HG02938 (cell line): ENCODE results near the gene MARK2.

Experiments
- ATAC-seq: cut with Tn5 transposase; IDR thresholded peaks from one replicate; pipeline ENCODE4 v1.9.1; 2021; ENCODE audit warnings: mild to moderate bottlenecking, moderate library complexity; ENCODE audit not compliant: unreplicated experiment

Gene MARK2

DNA sequence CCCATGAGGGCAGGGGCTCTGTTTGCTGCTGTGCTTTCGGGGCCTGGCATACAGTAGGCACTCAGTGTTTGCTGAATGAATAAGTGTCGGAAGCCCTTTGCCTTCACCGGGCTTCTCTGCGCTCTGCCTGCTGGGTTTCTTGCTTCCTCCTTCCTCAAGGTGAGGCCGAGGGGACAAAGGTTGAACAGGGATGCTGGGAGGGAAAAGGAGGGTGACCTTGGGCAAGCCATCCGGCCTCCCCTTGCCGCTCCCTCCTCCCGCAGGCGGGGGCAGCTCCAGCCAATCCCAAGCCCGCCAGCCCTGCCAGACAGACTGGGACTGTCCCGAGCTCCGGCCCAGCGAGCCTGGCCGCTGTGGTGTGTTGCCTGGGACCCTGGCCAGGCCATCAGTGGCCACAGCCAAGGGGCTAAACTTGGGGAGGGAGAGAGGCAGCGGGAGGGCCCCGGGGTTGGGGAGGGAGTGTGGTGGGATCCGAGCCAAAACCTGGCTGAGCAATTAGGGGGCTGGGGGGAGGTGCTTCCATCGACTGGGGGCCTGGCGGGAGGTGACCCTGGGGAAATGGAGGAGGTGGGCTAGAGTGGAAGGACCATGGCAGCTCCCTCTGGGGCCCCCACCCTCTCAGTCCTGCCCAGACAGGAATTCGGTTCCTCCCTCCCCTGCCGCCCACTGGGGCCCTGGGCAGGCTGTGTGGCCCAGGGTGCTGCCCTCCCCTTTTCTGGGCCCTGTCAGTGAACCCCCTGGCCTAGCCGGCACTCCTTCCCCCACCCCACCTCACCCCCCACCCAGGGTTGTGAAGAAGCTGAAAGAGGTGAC is 81.4 kb downstream of the MARK2 start:
- no peak for ATAC-seq

DNA sequence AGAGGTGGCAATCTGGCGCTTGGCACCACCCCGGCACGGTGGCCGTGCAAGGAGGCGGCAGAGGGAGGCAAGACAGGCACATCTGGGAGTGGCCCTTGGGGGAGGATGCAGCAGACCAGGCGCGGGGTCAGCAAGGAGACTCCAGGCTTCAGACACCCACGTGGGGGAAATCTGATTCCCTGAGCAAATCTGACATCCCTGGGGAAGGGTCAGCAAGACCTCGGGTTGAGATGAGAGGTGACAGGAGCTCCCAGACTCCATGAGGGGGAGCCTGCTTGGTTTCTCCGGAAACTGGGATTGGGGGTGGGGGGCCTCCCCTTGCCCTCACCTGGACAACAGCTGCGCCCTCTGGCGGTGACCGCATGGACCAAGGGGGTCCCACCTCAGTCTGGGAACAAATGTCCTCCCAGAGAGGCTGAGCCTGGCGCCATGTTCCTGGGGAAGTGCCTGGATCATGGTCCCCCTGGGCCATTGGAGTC is 82.1 kb downstream of the MARK2 start:
- ATAC-seq = no peak

DNA sequence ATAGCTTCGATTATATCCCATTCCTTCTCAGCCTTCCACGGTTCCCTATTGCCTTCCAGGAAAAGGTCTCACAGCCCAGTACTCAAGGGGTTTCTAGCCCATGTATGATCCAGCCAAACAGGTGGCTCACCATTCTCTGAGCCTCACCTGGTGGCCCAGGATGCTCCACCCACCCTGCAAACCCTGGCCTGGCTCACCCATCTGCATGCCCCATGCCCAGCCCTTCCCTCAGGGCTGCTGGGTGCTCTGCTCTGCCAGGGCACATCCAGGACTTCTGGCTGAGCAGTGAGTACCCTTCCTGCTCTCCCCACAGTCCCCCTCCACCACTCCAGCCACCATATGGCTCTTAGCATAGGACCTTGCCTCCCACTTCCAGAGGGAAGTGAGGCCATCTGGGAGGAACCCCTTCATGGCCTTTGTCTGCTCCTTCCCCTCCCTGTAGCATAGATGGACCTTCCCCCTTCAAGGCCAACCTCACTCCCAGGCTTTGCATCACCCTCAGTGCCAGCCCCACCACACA is 83.8 kb downstream of the MARK2 start:
- no peak for ATAC-seq

DNA sequence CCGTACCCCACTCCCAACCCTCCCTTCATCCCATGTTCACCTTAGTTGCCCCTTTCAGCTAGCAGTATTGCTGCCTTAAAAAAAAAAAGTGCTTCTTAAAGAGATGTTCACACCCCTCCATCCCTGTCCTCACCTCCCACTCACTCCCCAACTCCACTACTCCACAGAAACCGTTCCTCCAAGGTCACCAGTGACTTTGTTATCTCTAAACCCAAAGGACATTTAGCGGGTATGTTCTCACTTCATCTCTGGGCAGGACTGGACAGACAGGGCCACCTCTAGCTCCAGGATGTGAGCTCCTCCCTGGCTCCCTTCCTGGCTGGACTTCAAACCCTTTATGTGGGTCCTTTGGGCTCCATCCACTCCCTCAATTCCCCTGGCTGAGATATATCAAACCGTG is 84.4 kb downstream of the MARK2 start:
- no peak for ATAC-seq

DNA sequence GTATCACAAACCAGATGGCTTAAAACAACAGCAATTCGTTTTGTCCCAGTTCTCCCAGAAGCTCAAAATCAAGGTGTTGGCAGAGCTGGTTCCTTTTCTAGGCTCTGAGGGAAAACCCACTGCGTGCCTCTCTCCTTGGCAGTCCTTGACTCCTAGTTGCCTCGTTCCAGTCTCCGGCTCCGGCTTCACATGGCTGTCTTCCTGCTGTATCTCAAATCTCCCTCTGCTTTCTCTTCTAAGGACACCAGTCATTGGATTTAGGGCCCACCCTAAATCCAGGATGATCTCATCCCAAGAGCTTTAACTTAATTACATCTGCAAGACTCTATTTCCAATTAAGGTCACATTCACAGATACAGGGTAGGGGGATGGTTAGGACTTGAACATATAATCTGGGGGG is 90.7 kb downstream of the MARK2 start:
- no peak for ATAC-seq

DNA sequence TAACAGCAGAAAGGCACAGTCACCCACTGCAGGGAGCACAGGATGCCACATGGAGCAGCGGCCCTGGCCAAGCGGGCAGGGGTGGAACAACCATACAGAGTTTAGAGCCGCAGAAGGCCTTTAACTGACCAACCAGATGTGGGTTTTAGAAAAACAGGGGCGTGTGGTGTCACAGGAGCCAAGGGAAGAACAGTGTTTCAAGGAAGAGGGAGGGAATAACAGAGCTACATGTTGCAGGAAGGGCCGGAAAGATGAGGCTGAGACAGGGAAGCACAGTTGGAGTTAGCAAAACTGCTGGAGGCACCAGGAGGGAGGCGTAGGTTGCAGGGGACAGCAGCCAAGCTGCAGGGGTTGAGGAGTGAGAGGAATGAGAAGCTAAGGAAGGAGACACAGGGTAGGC is 92.1 kb downstream of the MARK2 start:
- ATAC-seq = no peak

DNA sequence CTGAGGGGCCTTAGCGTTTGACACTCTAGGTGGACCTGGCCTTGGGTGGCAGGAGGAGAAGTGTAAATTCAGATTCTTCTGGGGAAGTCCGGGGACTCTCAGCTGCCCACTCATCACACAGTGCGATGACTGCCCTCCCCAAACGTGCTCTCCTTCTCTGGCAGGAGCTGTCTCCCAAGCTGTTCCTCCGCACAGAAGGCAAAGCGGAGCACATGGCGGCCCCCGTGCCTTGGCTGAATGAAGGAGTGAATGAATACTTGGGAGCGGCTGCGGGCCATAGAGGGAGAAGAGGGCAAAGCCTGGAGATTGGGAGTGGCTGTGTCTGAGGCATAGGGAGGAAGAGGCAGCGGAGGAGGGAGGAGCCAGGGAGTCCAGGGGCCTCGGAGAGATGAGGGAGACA is 93.0 kb downstream of the MARK2 start:
- ATAC-seq = no peak

DNA sequence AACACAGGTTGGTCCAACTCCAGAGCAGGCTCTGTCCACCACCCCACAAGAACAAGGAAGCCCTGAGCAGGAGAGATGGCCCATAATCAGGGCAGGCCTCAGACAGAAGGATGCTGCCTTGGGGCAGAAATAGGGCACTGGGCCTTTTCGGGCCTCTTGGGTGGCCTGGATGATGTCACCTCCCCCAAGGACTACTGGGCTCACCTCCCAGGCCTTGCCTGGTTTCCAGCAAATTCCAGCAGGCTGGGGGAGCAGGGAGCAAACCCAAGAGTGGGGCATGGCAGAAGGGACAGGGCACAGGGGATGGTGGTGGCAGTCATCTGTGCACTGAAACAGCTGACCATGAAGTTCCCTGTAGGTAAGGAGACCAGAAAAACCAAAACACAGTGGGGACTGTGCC is 94.5 kb downstream of the MARK2 start:
- ATAC-seq = no peak

DNA sequence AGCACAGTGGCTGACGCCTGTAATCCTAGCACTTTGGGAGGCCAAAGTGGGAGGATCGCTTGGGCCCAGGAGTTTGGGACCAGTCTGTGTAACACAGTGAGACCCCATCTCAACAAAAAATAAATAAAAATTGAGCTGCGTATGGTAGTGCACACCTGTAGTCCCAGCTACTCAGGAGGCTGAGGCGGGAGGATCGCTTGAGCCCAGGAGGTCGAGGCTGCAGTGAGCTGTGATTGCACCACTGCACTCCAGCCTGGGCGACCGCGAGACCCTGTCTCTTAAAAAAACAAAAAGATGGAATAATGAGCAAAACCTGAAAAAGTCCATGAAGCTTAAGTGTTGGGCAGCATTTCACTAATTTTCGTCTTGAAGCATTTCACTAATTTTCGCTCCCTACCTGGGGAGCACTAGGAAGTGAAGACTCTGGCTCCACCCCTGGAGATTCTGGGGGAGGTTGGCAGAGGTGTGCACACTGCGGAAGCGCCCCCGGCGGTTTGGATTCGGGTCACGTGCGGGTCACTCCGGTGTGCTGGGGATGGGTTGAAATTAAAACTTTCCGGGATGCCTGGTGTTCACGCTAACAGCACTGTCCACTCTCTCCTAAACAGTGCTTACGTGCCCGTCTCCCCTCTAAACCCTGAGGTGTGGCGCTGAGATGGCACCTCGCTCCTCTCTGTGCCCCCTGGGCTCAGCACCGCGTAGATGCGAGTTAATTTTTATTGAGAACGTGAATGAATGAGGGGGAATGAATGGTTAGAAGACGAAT is 99.0 kb downstream of the MARK2 start:
- ATAC-seq = peak; percentile 10

DNA sequence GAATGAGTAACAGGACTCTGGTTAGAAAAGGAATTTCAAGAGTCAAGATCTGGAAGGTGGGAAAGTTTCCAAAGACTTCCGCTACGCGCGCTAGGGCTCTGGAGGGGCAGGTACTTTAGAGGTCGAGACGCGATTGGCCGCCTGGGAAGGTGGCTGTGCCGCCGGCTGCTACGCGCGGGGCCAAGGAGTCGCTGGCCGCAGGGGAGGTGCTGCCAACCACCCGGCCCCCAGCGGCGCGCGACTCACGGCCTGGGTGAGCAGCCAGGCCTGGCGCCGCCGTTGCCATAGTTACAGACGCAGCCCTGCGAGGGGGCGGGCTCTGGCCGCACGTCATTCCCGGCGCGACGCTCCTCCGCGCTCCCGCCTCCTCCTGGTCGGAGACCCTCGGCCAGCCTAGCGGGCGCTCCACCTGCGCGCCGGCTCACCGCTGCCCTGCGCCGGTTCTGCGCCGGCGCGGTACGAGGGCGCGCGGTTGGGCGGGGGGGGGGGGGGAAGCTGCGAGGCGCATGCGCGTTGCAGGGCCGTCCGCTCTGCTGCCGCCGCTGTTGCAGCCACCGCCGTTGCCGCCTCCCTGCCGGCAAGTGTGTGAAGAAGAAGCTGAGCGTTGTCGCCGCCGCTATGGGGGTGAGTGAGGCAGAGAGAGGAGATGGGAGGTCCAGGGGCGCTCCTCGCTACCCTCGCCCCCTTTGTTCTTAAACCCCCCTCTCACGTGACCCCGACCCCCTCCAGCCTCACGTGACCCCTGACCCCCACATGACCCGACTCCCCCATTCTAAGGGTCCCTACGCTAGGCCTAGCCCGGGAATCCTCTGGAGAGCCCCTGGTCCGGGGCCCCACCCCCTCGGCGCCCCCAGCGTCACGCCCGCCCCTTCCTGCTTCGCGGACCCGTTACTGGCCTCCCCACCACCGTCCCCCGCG is 99.8 kb downstream of the MARK2 start, which contains the start of gene NAA40:
Gene NAA40 (plus strand): TSS at position 524 of the 918 bp plus-strand sequence. CDS start 95 bp downstream, at position 619.
- ATAC-seq = peak; percentile 77

DNA sequence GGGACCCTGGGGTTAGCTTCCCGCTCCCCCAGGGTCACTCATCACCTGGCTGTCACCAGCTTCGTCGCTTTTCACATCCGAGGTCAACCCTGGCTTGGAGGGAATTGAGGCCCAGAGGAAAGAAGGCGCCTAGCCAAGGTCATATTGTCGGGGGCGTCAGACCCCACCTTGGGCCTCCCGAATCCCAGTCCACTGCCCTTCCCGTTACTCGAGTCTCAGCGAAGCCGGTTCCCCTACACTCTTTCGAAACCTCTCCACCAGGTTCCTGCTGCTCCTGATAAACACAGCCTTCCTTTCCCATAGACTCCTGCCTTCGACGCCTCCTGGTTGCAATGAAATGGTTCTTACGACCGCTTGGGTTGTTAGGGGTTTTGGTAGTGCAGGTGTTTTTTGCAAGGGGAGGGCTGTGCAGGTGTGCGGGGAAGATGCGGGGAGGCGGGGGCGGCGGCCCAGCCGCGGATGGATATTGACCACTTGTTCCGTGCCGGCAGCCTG is 100.5 kb downstream of the MARK2 start:
- no peak for ATAC-seq

DNA sequence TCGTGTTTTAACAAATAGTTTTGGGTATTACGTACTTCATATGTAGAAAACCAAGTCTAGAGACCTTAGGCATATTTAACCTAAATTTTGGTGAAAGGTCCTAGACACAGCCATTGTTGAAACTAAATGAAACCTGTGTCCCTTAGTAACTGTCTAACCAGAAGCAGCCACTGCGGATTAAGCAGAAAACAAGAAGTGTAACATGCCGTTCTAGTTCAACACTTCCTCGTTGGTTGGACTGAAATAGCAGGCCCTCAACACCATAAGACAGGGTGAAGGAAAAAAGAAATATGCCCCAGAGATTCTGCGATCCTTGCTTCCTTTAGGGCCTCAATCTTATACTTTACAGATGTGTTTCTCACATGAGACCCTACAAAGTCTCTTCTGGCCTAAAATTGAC is 101.9 kb downstream of the MARK2 start:
- ATAC-seq = no peak

DNA sequence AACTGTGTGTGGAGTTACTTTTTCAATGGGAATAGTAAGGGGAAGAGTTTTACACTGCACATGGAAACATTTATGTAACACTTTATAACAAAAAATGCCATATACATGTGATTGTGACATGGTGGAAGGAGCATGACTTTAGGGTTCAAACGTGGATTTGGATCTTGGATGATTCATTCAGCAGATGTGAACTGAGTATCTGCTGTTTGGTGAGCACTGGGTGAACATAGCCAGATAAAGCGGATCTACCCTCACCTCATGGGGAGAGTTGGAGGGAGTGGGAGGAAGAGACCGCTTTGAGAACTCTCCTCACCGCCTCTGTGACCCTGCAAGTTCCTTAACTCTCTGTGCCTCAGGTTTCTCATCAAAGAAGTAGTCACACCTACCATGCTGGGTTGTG is 103.0 kb downstream of the MARK2 start:
- no peak for ATAC-seq

DNA sequence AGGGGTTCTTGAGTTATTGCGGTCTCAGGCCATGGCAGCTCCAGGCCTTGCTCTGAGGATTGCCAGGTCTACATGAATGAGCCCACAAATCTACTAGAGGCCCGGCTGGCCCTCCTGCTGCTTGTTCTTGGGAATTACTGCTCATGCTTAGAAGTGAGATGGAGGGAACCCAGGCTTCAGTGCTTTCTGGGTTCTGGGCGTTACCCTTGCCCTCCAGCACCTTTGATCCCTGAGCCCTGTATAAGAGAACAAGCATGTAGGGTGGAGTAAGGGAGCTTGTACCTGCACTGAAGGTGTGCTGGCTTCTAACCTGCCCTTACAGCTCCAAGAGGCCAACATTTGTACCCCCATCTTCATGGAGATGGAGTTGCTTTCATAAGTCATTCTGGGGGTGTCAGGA is 103.9 kb downstream of the MARK2 start:
- no peak for ATAC-seq

DNA sequence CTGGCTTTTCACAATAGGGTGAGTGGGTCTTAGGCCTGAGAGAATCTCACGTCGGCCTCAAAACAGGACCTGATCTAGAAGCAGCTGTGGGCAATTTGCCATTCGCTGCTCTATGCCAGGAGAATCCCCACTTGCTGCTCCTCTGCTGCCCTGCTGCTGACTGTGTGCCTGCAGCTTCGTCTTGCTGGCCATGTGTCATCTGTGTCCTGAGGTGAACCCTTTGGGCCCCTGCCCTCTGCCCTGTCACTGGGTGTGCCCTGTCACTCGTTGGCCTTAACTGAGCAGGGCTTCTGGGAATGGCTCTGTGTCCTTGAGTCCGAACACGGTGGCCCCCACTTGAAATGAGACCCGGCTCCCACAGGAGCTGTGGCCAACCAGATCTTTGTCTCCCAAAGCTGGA is 106.1 kb downstream of the MARK2 start:
- ATAC-seq = no peak

DNA sequence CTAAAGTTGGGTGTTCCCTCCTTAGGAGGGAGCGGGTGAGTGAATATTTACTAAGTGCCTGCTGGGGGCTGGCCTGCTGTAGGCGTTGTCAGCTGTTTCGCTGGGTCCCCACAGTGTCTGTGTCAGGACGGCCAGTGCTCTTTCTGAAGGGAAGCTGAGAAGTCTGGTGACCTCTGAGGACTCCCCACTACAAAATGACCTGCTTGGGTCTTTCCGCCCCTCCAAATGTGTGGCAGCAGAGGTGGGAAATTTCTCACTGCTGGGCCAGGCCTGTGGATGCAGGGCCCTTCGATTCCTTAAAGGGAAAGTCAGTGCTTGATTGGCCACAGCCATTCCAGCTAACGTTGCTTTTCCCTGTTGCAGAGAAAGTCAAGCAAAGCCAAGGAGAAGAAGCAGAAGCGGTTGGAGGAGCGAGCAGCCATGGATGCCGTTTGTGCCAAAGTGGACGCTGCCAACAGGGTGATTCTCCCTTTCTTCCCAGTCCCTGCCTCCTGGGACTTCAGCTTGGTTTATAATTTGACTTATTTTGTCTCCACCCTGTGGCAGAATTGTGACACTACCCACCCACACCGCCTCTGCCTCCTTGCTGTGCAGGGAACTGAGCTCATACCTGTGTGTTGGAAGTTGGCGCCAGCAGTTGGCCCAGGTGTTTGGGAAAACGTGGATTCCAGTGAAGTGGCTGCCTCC is 106.7 kb downstream of the MARK2 start:
- ATAC-seq = no peak

DNA sequence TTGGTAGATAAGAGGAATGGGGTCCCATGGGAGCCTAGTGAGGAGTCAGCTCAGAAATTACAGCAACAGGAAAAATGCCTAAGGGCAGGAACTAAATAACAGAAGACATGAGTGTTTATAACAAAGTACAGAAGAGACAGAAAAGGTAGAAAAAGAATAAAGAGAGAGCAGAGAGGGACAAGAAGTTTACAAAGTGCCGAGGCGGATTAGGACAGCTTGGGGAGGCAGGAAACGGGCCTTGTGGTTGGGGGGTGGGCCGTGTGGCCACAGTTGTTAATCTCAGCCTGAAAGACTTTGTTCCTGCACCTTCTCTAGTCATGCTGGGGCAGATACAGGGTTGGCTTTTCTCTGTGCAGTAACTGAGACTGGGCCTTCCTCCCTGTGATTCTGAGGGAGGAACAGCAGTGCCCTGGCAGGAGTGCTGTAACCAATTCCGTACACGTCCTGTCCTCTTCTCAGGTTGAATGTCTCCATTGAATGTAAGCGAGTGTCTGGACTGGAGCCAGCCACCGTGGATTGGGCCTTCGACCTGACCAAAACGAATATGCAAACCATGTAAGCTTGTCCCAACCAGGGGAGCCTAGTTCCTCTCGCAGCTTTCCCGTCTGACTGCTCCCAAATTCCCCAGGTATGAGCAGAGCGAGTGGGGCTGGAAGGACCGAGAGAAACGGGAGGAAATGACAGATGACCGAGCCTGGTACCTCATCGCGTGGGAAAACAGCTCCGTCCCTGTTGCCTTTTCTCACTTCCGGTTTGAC is 113.0 kb downstream of the MARK2 start:
- ATAC-seq = no peak

DNA sequence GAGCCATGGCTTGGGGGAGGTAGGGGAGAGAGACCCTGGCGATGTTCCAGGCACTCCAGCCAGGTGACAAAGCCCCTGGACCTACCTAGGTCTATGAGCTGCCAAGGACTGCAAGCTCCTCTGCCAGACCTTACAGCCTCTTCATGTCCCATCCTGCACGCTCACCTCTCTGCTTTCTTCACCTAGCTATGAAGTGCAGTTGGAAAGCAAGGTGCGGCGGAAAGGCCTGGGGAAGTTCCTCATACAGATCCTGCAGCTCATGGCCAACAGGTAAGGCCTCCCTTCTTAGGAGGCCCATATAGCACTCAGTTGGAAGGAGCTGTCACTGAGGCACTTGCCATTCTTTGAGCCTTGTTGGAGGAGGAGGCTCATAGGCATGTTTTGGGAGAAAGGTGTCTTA is 113.7 kb downstream of the MARK2 start:
- no peak for ATAC-seq

DNA sequence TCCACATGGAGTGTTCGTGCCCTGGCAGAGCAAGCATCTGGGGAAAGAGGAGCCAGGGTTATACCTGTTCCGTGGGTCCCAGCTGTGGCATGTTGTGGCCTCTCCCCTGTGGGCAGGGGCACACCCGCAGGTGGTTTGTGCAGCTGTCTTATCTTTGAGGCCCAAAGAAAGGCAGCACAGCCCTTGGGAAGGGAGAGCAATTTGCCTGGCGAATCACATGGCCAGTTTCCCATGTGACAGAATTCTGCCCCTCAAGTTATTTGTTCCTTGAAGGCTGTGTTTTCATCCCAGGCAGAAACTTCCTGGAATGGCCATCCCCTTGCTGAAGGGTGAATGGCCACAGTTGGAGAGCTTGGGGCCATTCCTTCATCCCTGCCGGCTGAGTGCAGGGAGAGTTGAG is 119.1 kb downstream of the MARK2 start:
- ATAC-seq = no peak
